NCI-H2227 (cell line): ENCODE data around the gene TCEA2.
A peak's percentile ranks its signal among the peaks of the same experiment; 100 is the strongest.

Experiments
- DNase-seq: peaks from one replicate; lab custom pipeline; 2025; ENCODE audit not compliant: unreplicated experiment; lab: John Stamatoyannopoulos, UW

The TCEA2 gene

DNA sequence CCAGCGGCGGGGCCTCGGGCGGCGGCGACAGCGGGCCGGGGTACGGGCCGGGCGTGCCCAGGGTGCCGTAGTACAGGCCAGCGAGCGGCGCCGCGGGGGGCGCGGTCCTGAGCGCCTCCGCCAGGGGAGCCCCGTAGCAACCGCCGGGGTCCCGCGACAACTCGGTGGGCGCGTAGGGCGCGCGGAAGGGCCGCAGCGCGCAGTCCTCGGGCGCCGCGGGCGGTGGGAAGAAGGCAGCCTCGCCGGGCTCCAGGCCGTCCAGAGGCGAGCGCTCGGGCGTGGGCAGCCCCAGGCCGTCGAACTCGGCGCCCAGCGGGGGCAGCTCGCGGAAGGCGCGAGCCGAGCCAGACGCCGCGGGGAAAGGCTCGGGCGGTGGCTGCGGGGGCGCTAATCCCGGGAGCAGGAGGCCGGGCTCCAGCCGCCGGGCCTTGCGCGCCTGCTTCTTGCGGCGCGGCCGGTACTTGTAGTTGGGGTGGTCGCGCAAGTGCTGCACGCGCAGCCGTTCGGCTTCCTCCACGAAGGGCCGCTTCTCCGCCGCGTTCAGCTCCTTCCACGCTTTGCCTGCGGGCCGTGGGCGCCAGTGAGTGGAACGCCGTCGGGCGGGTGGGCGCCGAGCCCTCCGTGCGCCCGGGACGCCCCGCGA, 14.5 kb upstream of the TCEA2 start:
- DNase-seq: no peak

GRCh38 chr20:64049060-64049877, 13.7 kb upstream of the TCEA2 start, which contains the start of gene SOX18:
Gene SOX18 (minus strand): TSS chr20:64049639. CDS start chr20:64049516, 123 bp downstream.
- peak; percentile 54 for DNase-seq

GRCh38 chr20:64049878-64050260, 13.1 kb upstream of the TCEA2 start:
- DNase-seq: no peak

GRCh38 chr20:64050261-64051032, 12.6 kb upstream of the TCEA2 start:
- DNase-seq: no peak

- DNase-seq: no peak
Measured at GRCh38 chr20:64051033-64051452, 12.0 kb upstream of the TCEA2 start.

- no peak for DNase-seq
Measured at GRCh38 chr20:64051561-64052325, 11.3 kb upstream of the TCEA2 start.

DNA sequence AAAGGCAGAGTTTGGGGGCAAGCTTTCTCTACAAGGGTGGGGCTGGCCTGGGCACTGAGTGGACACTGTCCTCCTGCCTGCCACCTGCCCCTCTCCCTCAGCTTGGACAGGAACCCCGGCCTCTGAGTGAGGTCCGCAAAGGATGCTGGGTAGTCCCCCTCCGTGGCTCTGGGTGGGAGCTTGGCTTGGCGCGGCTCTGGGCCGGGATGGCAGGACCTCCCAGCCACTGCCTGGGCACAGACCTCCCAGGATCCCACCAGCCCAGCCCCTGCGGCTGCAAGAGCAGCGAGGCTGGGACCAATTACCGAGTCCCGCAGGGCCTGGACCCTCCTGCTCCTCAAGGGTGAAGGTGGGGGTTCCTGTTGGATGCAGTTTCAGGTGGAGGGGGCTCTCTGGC, 10.7 kb upstream of the TCEA2 start:
- DNase-seq: no peak

DNA sequence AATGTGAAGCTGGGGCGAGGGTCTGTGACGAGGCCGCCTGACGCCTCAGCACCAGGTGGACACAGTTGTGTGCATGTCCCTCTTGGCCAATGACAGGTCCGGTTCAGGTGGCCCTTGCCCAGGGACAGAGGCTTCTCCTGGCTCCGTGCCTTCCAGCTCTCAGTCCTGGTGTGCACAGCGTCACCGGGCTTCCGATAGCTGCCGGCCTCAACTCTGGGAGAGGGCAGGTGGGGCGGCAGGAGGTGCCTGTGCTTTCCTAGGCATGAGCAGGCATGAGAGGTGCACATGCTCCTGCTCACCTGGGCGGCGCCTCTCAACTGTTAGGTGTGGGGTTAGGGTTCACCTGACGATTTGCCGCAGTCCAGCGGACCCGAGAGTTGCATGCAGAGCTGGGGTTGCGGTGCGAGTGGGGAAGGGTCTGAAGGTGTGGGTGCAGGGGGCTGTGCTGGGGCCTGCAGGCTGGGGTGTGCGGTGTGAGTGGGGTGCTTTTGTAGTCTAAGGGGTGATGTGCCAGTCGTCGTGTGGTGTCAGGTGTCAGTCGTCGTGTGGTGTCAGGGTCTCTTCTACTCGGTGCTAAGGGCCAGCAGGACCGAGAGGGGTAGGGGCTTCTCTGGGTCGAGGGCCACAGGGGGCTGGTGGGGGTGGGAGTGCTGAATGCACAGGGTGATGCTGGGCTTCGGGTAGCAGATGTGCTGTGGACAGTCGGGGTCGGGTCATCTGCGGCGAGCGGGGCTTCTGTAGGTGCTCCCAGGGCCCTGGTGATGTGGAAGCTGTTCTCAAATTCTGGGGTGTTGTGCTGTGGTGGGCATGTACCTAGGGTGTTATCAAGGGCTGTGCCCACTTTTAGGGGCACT, 9.8 kb upstream of the TCEA2 start:
- no peak for DNase-seq

GRCh38 chr20:64053841-64054661, 8.9 kb upstream of the TCEA2 start:
- DNase-seq: peak; percentile 49

DNA sequence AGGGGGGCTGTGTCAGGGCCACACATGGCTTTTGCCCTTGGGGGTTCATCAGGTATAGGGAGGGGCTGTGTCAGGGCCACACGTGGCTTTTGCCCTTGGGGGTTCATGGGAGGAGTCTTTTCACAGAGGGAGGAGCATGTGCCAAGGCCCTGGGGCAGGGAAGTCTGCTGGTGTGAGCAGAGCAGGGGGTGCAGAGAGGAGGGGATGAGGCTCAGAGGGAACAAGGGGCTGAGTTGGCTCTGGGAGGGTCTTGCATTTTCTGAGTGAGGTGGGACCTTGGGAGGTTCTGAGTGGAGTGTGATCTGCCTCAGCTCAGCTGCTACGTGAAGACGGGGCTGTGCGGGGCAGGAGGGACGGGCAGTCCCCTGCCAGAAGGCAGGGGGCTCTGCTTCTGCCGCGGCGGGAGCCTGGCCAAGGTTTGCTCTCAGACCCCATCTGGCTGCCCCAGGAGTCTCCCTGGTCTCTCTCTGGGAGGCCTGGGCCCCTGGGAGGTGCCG, 7.6 kb upstream of the TCEA2 start:
- DNase-seq: no peak

DNA sequence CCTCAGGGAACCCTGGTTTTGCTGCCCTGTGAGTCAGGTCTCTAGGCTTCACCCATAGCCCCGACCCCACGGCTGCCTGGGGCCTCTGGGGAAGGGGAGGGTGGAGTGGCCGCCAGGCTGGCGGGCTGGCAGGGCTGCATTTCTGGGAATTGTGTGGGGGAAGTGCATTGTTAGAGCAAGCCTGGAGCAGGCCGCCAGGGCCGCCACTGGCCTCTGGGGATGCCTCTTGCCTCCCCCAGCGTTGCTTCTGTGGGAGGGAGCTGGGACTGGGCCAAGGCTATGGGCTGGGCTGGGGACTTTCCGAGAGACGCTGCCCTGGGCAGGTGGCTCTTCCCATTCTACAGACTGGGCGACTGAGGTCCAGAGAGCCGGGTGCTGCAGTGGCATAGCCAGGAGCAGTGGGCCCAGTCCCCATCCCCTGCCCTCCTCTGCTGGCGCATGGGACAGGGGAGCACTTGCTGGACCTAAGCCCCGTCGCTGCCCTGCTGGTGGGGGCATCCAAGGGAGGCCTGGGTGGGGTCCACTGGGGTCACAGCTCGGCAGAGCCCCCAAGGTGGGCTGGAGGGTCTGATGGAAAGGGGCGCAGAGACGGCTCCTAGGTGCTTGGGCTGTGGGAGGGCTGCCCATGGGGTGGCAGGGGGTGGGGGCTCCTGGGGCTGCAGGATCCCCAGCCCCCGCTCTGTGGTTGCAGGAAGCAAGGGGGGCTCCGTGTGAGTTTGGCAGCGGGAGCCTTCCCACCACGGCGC, 6.9 kb upstream of the TCEA2 start:
- no peak for DNase-seq

DNA sequence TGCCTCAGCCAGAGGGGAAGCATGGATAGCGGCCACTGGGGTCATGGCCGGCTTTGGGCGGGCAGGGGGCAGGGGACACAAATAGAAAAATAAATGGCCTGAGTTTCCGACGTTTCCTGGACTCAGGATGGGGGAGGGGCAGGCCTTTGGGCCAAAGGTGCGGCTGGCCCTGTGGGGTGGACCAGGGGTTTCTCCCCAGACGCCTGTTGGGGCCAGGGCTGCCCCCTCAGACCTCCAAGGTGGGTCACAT, 6.4 kb upstream of the TCEA2 start:
- DNase-seq: no peak

GRCh38 chr20:64056889-64057627, 5.9 kb upstream of the TCEA2 start:
- DNase-seq: no peak

GRCh38 chr20:64057628-64058498, 5.1 kb upstream of the TCEA2 start:
- DNase-seq: peak; percentile 77

DNA sequence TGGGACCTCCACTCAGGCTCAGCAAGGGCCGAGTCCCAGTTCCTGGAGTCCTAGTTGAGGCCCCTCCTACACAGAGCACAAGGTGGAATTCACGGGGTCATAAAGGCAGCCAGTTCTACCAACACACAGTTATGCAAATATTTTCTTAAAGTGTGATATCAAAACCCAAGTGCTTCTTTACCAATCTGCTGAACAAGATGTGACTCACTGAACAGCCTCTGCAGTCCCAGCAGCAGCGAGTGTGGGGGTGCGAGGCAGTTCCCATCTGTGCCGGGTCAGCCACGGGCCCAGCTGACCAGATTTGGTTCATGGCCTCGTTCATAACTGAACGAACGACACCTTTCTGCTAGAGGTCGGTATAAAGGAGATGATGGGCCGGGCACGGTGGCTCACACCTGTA, 4.5 kb upstream of the TCEA2 start:
- DNase-seq: no peak

DNA sequence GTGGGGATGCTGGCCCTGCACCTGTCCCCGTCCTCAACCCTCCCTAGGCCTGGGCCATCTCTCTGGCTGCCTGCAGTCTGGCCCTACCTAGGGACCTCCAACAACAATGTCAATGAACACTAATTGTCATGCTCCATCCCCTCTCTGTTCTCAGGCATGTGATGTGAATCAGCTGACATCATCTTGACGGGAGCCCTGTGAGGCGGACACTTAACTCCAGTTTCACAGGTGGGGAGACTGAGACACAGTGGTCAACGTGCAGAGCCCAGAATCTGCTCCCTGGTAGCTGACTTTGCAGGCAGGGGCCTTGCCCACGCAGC, 762 bp upstream of the TCEA2 start:
- DNase-seq: no peak
